ENCODE results near the gene XIRP1. TPM values are rescaled to one million over a fixed set of nuclear protein-coding genes. Genes with fewer than 3 reads are reported as not detected.

XIRP1 gene
- total and polyA plus RNA-seq, 2 donors (not counting 1 experiment from before 2014, with no cell fraction given) = not detected

DNA sequence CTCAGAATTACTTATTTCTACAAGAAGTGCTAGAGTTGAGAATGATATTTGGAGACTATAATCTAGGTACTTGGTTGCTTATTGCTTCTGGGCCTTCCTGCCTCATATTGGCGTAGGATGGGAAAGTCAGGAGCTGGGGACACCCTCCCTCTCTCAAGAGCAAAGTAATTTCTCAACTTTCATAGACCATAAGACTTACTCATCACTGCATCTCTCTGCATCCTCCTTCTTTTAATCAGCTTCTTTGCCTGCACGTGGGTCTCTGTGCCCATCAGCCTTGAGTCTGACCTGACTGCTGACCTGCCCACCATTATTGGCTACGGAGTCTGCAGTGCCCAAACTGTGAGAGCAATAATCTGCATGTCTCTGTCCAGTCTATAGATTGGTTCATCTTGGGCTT is 27.3 kb upstream of the XIRP1 start:
- Mint-ChIP-seq H3K4me1 (peaks cover 32% of the 10 kb centered on the region), H3K27ac (no peak overlapping the region), H3K9me3 (ENCODE audit: insufficient read depth) (no peaks in the 10 kb centered on the region), H3K4me3 (no peak overlapping the region), H3K27me3 (peaks cover 6% of the 10 kb centered on the region)
- H3K4me2 ChIP-seq (replicated peaks; ENCODE audit: low read depth, low read length, poor library complexity, severe bottlenecking) = no peak overlapping the region
- DNase-seq (no peak), ATAC-seq (ENCODE audit: low read depth) (no peak)
- H3K79me2 ChIP-seq (ENCODE audit: control insufficient read depth, insufficient read depth, low read length) = no peaks in the 10 kb centered on the region
- H3K4me1 ChIP-seq (ENCODE audit: control insufficient read depth in 2 of 2, insufficient read depth in 2 of 2, low read length in 2 of 2) = peaks cover 26 to 32% of the 10 kb centered on the region in 2 donors
- H3K27ac ChIP-seq (ENCODE audit: low read length in 2 of 2) = no peak overlapping the region
- H3K4me3 ChIP-seq (ENCODE audit: control extremely low read depth in 1 of 5, extremely low read depth in 1 of 5, insufficient read depth in 1 of 5, low read depth in 2 of 5, low read length in 4 of 5) = no peak overlapping the region
- TF ChIP-seq, protein P1, sequence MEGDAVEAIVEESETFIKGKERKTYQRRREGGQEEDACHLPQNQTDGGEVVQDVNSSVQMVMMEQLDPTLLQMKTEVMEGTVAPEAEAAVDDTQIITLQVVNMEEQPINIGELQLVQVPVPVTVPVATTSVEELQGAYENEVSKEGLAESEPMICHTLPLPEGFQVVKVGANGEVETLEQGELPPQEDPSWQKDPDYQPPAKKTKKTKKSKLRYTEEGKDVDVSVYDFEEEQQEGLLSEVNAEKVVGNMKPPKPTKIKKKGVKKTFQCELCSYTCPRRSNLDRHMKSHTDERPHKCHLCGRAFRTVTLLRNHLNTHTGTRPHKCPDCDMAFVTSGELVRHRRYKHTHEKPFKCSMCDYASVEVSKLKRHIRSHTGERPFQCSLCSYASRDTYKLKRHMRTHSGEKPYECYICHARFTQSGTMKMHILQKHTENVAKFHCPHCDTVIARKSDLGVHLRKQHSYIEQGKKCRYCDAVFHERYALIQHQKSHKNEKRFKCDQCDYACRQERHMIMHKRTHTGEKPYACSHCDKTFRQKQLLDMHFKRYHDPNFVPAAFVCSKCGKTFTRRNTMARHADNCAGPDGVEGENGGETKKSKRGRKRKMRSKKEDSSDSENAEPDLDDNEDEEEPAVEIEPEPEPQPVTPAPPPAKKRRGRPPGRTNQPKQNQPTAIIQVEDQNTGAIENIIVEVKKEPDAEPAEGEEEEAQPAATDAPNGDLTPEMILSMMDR (IDR thresholded peaks at IDR 0.05) = no peak
- no peak for TF ChIP-seq EZH2 (IDR thresholded peaks at IDR 0.05; ENCODE audit: borderline replicate concordance, insufficient read depth, low read depth, low read length, poor library complexity, severe bottlenecking)
- H3K36me3 ChIP-seq (replicated peaks in 1 of 2; ENCODE audit: control extremely low read depth in 1 of 2, control insufficient read depth in 1 of 2, extremely low read depth in 1 of 2, insufficient read depth in 2 of 2, low read length in 1 of 2) = no peaks in the 10 kb centered on the region
- WGBS (ENCODE audit: insufficient coverage) = 87% methylated on average over 3 of the region's 3 CpGs
- CTCF ChIA-PET = interaction anchor here (41.2 kb wide), 1 partner anchor 63 kb away, joined by 1573 read pairs; the partner anchor contains the start of gene CX3CR1
- no peaks in the 10 kb centered on the region for H3K9me3 ChIP-seq (ENCODE audit: control extremely low read depth in 1 of 3, control insufficient read depth in 2 of 3, insufficient read depth in 1 of 3, low read length in 2 of 3)
- intact Hi-C loops (cut with micrococcal nuclease) = no loop called here
- no peaks in the 10 kb centered on the region for H4K20me1 ChIP-seq (ENCODE audit: control insufficient read depth, insufficient read depth, low read length, poor library complexity, severe bottlenecking)
- H3K9ac ChIP-seq (ENCODE audit: low read length) = no peak overlapping the region
- H2AFZ ChIP-seq (ENCODE audit: insufficient read depth, low read depth, low read length, poor library complexity, severe bottlenecking) = no peak overlapping the region
- peaks cover 0 to 12% (median 0%) of the 10 kb centered on the region in 4 experiments for H3K27me3 ChIP-seq (replicated peaks in 1 of 4; ENCODE audit: control extremely low read depth in 1 of 4, control insufficient read depth in 3 of 4, insufficient read depth in 4 of 4, low read length in 3 of 4)
- POLR2A ChIA-PET = no interaction called here

DNA sequence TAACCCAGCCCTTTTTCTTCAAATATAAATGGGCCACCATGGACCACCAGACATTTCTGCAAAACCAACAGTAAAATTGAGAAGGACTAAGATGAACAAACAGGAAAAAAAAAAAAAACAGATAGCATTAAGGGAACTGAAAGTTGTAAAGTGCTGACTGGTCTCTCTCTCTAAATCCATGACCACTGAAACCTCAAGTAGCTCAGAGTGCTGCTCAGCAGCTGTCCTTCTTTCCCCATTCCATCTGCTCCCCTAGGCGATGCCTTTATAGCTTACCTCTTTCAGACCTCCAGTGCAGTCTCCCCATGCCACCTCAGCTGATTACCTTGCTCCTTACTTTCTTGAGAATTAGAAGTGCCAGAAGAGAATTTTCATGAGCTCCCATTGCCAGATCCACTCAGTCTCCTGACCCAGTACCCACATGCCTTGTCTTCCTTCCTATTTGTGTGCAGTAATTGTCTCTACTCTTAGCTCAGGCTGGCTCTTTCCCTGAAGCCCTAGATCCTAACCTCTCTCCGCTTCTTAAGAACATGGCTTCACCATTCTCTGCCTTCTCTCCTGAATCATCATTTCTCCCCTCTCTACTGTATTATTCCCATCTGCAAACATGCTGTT is 23.9 kb upstream of the XIRP1 start:
- H3K27me3 Mint-ChIP-seq = peaks cover 3% of the 10 kb centered on the region
- peak overlapping the region; percentile 50 for H3K4me3 Mint-ChIP-seq
- no peaks in the 10 kb centered on the region for H3K36me3 ChIP-seq (replicated peaks in 1 of 2; ENCODE audit: control extremely low read depth in 1 of 2, control insufficient read depth in 1 of 2, extremely low read depth in 1 of 2, insufficient read depth in 2 of 2, low read length in 1 of 2)
- H3K9me3 Mint-ChIP-seq (ENCODE audit: insufficient read depth) = no peaks in the 10 kb centered on the region
- peaks cover 31% of the 10 kb centered on the region for H3K4me1 Mint-ChIP-seq
- peak overlapping the region; percentile 29 for H3K27ac Mint-ChIP-seq
- peak; percentile 78 for DNase-seq
- H3K27ac ChIP-seq (ENCODE audit: low read length in 2 of 2) = no peak overlapping the region
- CTCF ChIA-PET = interaction anchor here (0.9 to 41.2 kb wide), 10 partner anchors 9 to 115 kb away, joined by 3 to 1573 read pairs (median 7); partner anchors contain the start of genes CX3CR1 and XIRP1
- no peaks in the 10 kb centered on the region for H3K9me3 ChIP-seq (ENCODE audit: control extremely low read depth in 1 of 3, control insufficient read depth in 2 of 3, insufficient read depth in 1 of 3, low read length in 2 of 3)
- H3K9ac ChIP-seq (ENCODE audit: low read length) = no peak overlapping the region
- no peaks in the 10 kb centered on the region for H3K79me2 ChIP-seq (ENCODE audit: control insufficient read depth, insufficient read depth, low read length)
- POLR2A ChIA-PET = interaction anchor here (0.7 to 1.9 kb wide), 6 partner anchors 34 to 75 kb away, joined by 3 to 5 read pairs (median 4); no protein-coding TSS in a partner anchor
- intact Hi-C loops (cut with micrococcal nuclease) = loop anchor here (1.0 to 2.0 kb wide), 3 partner anchors 10 to 73 kb away; no protein-coding TSS in a partner anchor
- H4K20me1 ChIP-seq (ENCODE audit: control insufficient read depth, insufficient read depth, low read length, poor library complexity, severe bottlenecking) = no peaks in the 10 kb centered on the region
- peaks cover 24 to 32% of the 10 kb centered on the region in 2 donors for H3K4me1 ChIP-seq (ENCODE audit: control insufficient read depth in 2 of 2, insufficient read depth in 2 of 2, low read length in 2 of 2)
- H3K4me3 ChIP-seq (ENCODE audit: control extremely low read depth in 1 of 5, extremely low read depth in 1 of 5, insufficient read depth in 1 of 5, low read depth in 2 of 5, low read length in 4 of 5) = no peak overlapping the region
- H3K27me3 ChIP-seq (replicated peaks in 1 of 4; ENCODE audit: control extremely low read depth in 1 of 4, control insufficient read depth in 3 of 4, insufficient read depth in 4 of 4, low read length in 3 of 4) = peaks cover 0 to 9% (median 0%) of the 10 kb centered on the region in 4 experiments
- WGBS (ENCODE audit: insufficient coverage) = 55% methylated on average over 2 of the region's 2 CpGs
- peak overlapping the region; percentile 51 for H3K4me2 ChIP-seq (replicated peaks; ENCODE audit: low read depth, low read length, poor library complexity, severe bottlenecking)
- H2AFZ ChIP-seq (ENCODE audit: insufficient read depth, low read depth, low read length, poor library complexity, severe bottlenecking) = no peak overlapping the region
- TF ChIP-seq, protein P1 (IDR thresholded peaks at IDR 0.05) = no peak
- no peak for TF ChIP-seq EZH2 (IDR thresholded peaks at IDR 0.05; ENCODE audit: borderline replicate concordance, insufficient read depth, low read depth, low read length, poor library complexity, severe bottlenecking)
- ATAC-seq (ENCODE audit: low read depth) = peak; percentile 90
